SU-DHL-6 (cell line): ENCODE results near the gene TMEM14A.

Experiments
- CTCF ChIP-seq: fragments of 200-600 bp; sonication (generic); IDR thresholded peaks from one replicate; pipeline ENCODE4 v1.5.1; 2017; ENCODE audit warnings: antibody characterized with exemption, mild to moderate bottlenecking, low read length, moderate library complexity; ENCODE audit not compliant: insufficient read depth, poor library complexity, severe bottlenecking
- EZH2phosphoT487 ChIP-seq: fragments of 200-600 bp; sonication (generic), shearing (Covaris generic); conservative IDR thresholded peaks from 2 replicates; pipeline ENCODE4 v1.6.1; 2018; ENCODE audit warnings: mild to moderate bottlenecking, antibody characterized with exemption, low read length, moderate library complexity, mixed read lengths

GRCh38 chr6:52733172-52733571, 62.3 kb downstream of the TMEM14A start:
- no peak for TF ChIP-seq CTCF
- no peak for TF ChIP-seq EZH2phosphoT487
